K562 (cell line): ENCODE results near the gene YOD1. TPM values are rescaled to one million over a fixed set of nuclear protein-coding genes. Genes with fewer than 3 reads are reported as not detected.

Source experiments
- ARID3A ChIP-seq: IDR thresholded peaks from 2 replicates; pipeline ENCODE4 v1.6.1; 2012; ENCODE audit warnings: low read depth, low read length, improper control_type of control experiment, borderline replicate concordance
- HNRNPL ChIP-seq: fragments of 200-400 bp; formaldehyde crosslinking; IDR thresholded peaks from 2 replicates; pipeline ENCODE4 v1.6.1; 2017; ENCODE audit warnings: low read depth, mild to moderate bottlenecking, low read length
- LARP7 ChIP-seq: fragments of 450-650 bp; IDR thresholded peaks from 2 replicates; pipeline ENCODE4 v1.6.1; 2016
- MITF ChIP-seq: IDR thresholded peaks from 2 replicates; pipeline ENCODE4 v1.6.1; 2014; ENCODE audit warnings: antibody characterized with exemption
- NFXL1 ChIP-seq: fragments of 450-650 bp; formaldehyde crosslinking; IDR thresholded peaks from 2 replicates; pipeline ENCODE4 v1.4.0; 2021; ENCODE audit warnings: mild to moderate bottlenecking
- PTTG1 ChIP-seq: fragments of 450-650 bp; IDR thresholded peaks from 2 replicates; pipeline ENCODE4 v1.6.1; 2016; ENCODE audit warnings: low read depth, mild to moderate bottlenecking, missing genetic modification characterization, missing compliant biosample characterization
- ZNF23 ChIP-seq: fragments of 250-450 bp; sonication (Bioruptor Pico); IDR thresholded peaks from 2 replicates; pipeline ENCODE4 v1.4.0; 2020; ENCODE audit warnings: mild to moderate bottlenecking
- ZNF445 ChIP-seq: fragments of 250-450 bp; sonication (Bioruptor Pico); IDR thresholded peaks from 2 replicates; pipeline ENCODE4 v1.4.0; 2020; ENCODE audit warnings: low read depth, mild to moderate bottlenecking, moderate library complexity
- polyA plus RNA-seq, 8 experiments: library from polyadenylated mRNA; depleted of rRNA in 4 of 8; stranded (reverse) in 5 of 8; unstranded in 3 of 8; fragments of >200 nt; fragmentation: Nextera tagmentation in 2 of 8; fragmentation: Illumina TruSeq in 1 of 8; extraction: Ambion mirVana in 2 of 8; extraction: Trizol in 1 of 8; gene quantifications; 2 replicates each; pipeline versions ENCODE4 v1.2.1 to v1.2.3, GENCODE V29; 2011 to 2014; ENCODE audit warnings: inconsistent platforms in 1 of 8, missing spikeins in 1 of 8
- total RNA-seq, 7 experiments: library from RNA; depleted of rRNA in 6 of 7; stranded (reverse); fragments of >200 nt in 6 of 7; fragmentation: Illumina TruSeq in 2 of 7; extraction: Trizol in 2 of 7; gene quantifications; 2 replicates each; pipeline versions ENCODE4 v1.2.1 to v1.2.3, GENCODE V29; 2011 to 2021; ENCODE audit warnings: low replicate concordance in 1 of 7
- TF ChIP-seq, protein P1 (sequence below), 2 experiments: fragments of 450-650 bp in 1 of 2; sonication (generic) in 1 of 2; formaldehyde crosslinking in 1 of 2; IDR thresholded peaks; 2 replicates each; pipeline versions ENCODE4 v1.7.1 to v1.9.0; 2016 to 2022; ENCODE audit warnings: inconsistent platforms in 1 of 2, mild to moderate bottlenecking in 1 of 2, missing genetic modification reagents in 1 of 2
- TF ChIP-seq, protein P2 (sequence below): fragments of 250-450 bp; sonication (Bioruptor Pico); IDR thresholded peaks from 2 replicates; pipeline ENCODE4 v1.4.0; 2020

The YOD1 gene
- total and polyA plus RNA-seq, 9 of the 15 experiments (the other 6 are each of a cell fraction or from before 2014, with no cell fraction given), result 18.2 to 78.1 (median 46.9) TPM

DNA sequence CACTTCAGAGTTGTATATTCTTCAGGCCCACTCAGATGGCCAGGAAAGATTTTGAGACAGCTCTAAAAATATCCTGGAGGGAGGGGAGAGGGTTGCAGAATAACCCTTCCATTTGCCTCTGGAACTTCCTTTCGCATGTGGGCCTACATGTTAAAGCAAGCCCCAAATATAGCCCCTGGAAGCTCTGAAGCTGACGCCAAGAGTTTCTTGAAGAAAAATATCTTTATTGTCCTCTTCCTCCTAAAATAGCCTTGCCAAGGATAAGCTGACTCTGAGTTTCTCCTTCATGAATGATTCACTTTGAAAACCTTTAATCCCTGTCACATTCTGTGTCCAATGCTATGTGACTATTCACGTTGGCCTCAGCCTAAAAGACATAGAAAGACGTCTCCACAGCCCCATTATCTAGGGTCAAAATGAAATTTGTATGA is 24.9 kb downstream of the YOD1 start (continued):
- TF ChIP-seq MITF (no peak), ZNF445 (CRISPR knock-in tag) (no peak), PTTG1 (tag) (0 out of 2 replicates have a peak, but pooled peaks have one; percentile 27), ZNF23 (peak; percentile 37; the same call in 1 of the 2 replicates), HNRNPL (no peak), NFXL1 (CRISPR knock-in tag) (no peak), LARP7 (no peak), ARID3A (no peak)
- TF ChIP-seq, protein P1, sequence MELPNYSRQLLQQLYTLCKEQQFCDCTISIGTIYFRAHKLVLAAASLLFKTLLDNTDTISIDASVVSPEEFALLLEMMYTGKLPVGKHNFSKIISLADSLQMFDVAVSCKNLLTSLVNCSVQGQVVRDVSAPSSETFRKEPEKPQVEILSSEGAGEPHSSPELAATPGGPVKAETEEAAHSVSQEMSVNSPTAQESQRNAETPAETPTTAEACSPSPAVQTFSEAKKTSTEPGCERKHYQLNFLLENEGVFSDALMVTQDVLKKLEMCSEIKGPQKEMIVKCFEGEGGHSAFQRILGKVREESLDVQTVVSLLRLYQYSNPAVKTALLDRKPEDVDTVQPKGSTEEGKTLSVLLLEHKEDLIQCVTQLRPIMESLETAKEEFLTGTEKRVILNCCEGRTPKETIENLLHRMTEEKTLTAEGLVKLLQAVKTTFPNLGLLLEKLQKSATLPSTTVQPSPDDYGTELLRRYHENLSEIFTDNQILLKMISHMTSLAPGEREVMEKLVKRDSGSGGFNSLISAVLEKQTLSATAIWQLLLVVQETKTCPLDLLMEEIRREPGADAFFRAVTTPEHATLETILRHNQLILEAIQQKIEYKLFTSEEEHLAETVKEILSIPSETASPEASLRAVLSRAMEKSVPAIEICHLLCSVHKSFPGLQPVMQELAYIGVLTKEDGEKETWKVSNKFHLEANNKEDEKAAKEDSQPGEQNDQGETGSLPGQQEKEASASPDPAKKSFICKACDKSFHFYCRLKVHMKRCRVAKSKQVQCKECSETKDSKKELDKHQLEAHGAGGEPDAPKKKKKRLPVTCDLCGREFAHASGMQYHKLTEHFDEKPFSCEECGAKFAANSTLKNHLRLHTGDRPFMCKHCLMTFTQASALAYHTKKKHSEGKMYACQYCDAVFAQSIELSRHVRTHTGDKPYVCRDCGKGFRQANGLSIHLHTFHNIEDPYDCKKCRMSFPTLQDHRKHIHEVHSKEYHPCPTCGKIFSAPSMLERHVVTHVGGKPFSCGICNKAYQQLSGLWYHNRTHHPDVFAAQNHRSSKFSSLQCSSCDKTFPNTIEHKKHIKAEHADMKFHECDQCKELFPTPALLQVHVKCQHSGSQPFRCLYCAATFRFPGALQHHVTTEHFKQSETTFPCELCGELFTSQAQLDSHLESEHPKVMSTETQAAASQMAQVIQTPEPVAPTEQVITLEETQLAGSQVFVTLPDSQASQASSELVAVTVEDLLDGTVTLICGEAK (IDR thresholded peaks at IDR 0.05), result 0 out of 2 replicates have a peak, but pooled peaks have one; percentile 18
- TF ChIP-seq, protein P1 (CRISPR knock-in tag; IDR thresholded peaks at IDR 0.05), result no peak
- TF ChIP-seq, protein P2, sequence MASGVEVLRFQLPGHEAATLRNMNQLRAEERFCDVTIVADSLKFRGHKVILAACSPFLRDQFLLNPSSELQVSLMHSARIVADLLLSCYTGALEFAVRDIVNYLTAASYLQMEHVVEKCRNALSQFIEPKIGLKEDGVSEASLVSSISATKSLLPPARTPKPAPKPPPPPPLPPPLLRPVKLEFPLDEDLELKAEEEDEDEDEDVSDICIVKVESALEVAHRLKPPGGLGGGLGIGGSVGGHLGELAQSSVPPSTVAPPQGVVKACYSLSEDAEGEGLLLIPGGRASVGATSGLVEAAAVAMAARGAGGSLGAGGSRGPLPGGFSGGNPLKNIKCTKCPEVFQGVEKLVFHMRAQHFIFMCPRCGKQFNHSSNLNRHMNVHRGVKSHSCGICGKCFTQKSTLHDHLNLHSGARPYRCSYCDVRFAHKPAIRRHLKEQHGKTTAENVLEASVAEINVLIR, result no peak
